ENCODE measurements around the gene NHSL2.

DNA sequence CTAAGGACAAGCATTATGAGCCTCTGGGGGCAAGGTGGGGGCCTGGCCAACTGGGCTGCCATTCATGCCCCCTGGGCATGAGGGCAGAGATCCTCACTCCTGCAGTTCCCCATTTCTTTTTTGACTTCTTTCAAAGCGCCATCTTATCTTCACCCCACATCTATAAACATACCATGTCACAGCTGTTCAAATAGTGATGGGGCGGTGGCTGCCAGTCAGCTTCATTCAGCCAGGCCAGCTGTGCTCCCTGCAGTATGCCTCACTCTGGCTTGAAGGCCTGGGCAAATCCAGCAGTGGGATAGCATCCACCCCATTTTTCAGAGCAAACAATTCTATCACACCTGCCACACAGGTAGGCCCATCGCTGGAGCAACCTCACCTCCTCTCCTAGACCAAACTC is 85.5 kb downstream of the NHSL2 start:
- TF ChIP-seq, protein P1, sequence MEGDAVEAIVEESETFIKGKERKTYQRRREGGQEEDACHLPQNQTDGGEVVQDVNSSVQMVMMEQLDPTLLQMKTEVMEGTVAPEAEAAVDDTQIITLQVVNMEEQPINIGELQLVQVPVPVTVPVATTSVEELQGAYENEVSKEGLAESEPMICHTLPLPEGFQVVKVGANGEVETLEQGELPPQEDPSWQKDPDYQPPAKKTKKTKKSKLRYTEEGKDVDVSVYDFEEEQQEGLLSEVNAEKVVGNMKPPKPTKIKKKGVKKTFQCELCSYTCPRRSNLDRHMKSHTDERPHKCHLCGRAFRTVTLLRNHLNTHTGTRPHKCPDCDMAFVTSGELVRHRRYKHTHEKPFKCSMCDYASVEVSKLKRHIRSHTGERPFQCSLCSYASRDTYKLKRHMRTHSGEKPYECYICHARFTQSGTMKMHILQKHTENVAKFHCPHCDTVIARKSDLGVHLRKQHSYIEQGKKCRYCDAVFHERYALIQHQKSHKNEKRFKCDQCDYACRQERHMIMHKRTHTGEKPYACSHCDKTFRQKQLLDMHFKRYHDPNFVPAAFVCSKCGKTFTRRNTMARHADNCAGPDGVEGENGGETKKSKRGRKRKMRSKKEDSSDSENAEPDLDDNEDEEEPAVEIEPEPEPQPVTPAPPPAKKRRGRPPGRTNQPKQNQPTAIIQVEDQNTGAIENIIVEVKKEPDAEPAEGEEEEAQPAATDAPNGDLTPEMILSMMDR (conservative IDR thresholded peaks at IDR 0.05 in 1 of 2, IDR thresholded peaks at IDR 0.05 in 1 of 2; ENCODE audit: extremely low read depth in 1 of 2, insufficient read depth in 1 of 2, low read depth in 1 of 2, low read length in 2 of 2), result no peak
- no peak for TF ChIP-seq EZH2 (IDR thresholded peaks at IDR 0.05; ENCODE audit: borderline replicate concordance, low read length)
